Osteoblast (primary cell): ENCODE measurements around the gene BSN. TPM values are rescaled to one million over a fixed set of nuclear protein-coding genes. Genes with fewer than 3 reads are reported as not detected.

Experiments
- DNase-seq: peaks from one replicate; pipeline ENCODE4 v3.0.0; 2011; ENCODE audit warnings: low spot score, mixed read lengths; ENCODE audit not compliant: insufficient read length; ENCODE audit errors: missing footprints
- H2AFZ ChIP-seq: 2 replicates; pipeline ENCODE4 v1.6.0; 2011; ENCODE audit warnings: mild to moderate bottlenecking, low read length
- H3K27ac ChIP-seq: 2 replicates; pipeline ENCODE4 v1.5.1; 2011; ENCODE audit warnings: mild to moderate bottlenecking, low read depth, low read length, moderate library complexity
- H3K27me3 ChIP-seq: 2 replicates; pipeline ENCODE4 v1.6.0; 2012; ENCODE audit warnings: mild to moderate bottlenecking, control low read depth, inconsistent platforms, low read length, moderate library complexity; ENCODE audit not compliant: insufficient read depth
- H3K36me3 ChIP-seq: 2 replicates; pipeline ENCODE4 v1.5.1; 2011; ENCODE audit warnings: mild to moderate bottlenecking, low read length, control low read depth, moderate library complexity; ENCODE audit not compliant: insufficient read depth
- H3K4me1 ChIP-seq: 2 replicates; pipeline ENCODE4 v1.5.1; 2011; ENCODE audit warnings: mild to moderate bottlenecking, low read length, control low read depth, moderate library complexity; ENCODE audit not compliant: insufficient read depth
- H3K4me2 ChIP-seq: 2 replicates; pipeline ENCODE4 v1.6.0; 2011; ENCODE audit warnings: mild to moderate bottlenecking, low read length; ENCODE audit not compliant: insufficient read depth
- H3K4me3 ChIP-seq: fragments of 200-600 bp; sonication (generic); 3 replicates; pipeline ENCODE4 v1.5.1; 2012; ENCODE audit warnings: mild to moderate bottlenecking, low read length, inconsistent platforms; ENCODE audit not compliant: insufficient read depth
- H3K79me2 ChIP-seq: 2 replicates; pipeline ENCODE4 v1.6.0; 2012; ENCODE audit warnings: mild to moderate bottlenecking, low read length, control low read depth, inconsistent platforms; ENCODE audit not compliant: insufficient read depth
- H3K9me3 ChIP-seq: 2 replicates; pipeline ENCODE4 v1.5.1; 2011; ENCODE audit warnings: low read depth, low read length, control low read depth
- H4K20me1 ChIP-seq: 2 replicates; pipeline ENCODE4 v1.6.0; 2012; ENCODE audit warnings: mild to moderate bottlenecking, low read length, control low read depth; ENCODE audit not compliant: insufficient read depth
- CTCF ChIP-seq: IDR thresholded peaks from 2 replicates; pipeline ENCODE4 v1.5.1; 2011; ENCODE audit warnings: mild to moderate bottlenecking, low read depth, low read length, moderate library complexity; ENCODE audit errors: extremely low read depth
- total RNA-seq: library from RNA; depleted of rRNA; stranded (reverse); fragments of >200 nt; gene quantifications from 2 replicates; pipeline ENCODE4 v1.2.3, GENCODE V29; 2012

BSN gene
- total RNA-seq, 1 donor: under 0.01 TPM

GRCh38 chr3:49552087-49552486 is 2.2 kb upstream of the BSN start:
- TF ChIP-seq CTCF: no peak
- DNase-seq: no peak
- Histone ChIP-seq H3K27me3 (peaks cover 24% of the 10 kb centered on the region), H3K4me1 (peaks cover 7% of the 10 kb centered on the region), H2AFZ (no peak overlapping the region), H3K4me3 (no peak overlapping the region), H3K79me2 (no peaks in the 10 kb centered on the region), H3K4me2 (no peak overlapping the region), H3K27ac (no peak overlapping the region), H3K36me3 (no peaks in the 10 kb centered on the region), H4K20me1 (no peaks in the 10 kb centered on the region), H3K9me3 (no peaks in the 10 kb centered on the region)

GRCh38 chr3:49553324-49553691 is 969 bp upstream of the BSN start:
- no peaks in the 10 kb centered on the region for H4K20me1 ChIP-seq
- peaks cover 7% of the 10 kb centered on the region for H3K4me1 ChIP-seq
- peak overlapping the region; percentile 96 for H2AFZ ChIP-seq
- H3K27me3 ChIP-seq: peaks cover 17% of the 10 kb centered on the region
- H3K4me2 ChIP-seq: peak overlapping the region; percentile 98
- H3K27ac ChIP-seq: peak overlapping the region; percentile 56
- H3K36me3 ChIP-seq: no peaks in the 10 kb centered on the region
- no peak for TF ChIP-seq CTCF
- DNase-seq: no peak
- H3K9me3 ChIP-seq: no peaks in the 10 kb centered on the region
- H3K79me2 ChIP-seq: no peaks in the 10 kb centered on the region
- peak overlapping the region; percentile 84 for H3K4me3 ChIP-seq

- H3K36me3 ChIP-seq: no peaks in the 10 kb centered on the region
- H3K9me3 ChIP-seq: no peaks in the 10 kb centered on the region
- peaks cover 17% of the 10 kb centered on the region for H3K27me3 ChIP-seq
- H2AFZ ChIP-seq: no peak overlapping the region
- no peaks in the 10 kb centered on the region for H4K20me1 ChIP-seq
- peaks cover 7% of the 10 kb centered on the region for H3K4me1 ChIP-seq
- peak overlapping the region; percentile 68 for H3K4me2 ChIP-seq
- no peak overlapping the region for H3K27ac ChIP-seq
- H3K4me3 ChIP-seq: peak overlapping the region; percentile 58
- H3K79me2 ChIP-seq: no peaks in the 10 kb centered on the region
- TF ChIP-seq CTCF: no peak
- DNase-seq: peak; percentile 54
Observed at GRCh38 chr3:49554633-49555265, 472 bp downstream of the BSN start.

- no peak for DNase-seq
- Histone ChIP-seq H3K4me2 (no peak overlapping the region), H3K36me3 (no peaks in the 10 kb centered on the region), H3K79me2 (no peaks in the 10 kb centered on the region), H3K27me3 (peaks cover 20% of the 10 kb centered on the region), H3K9me3 (no peaks in the 10 kb centered on the region), H4K20me1 (no peaks in the 10 kb centered on the region), H3K4me3 (no peak overlapping the region), H3K27ac (no peak overlapping the region), H3K4me1 (peaks cover 7% of the 10 kb centered on the region), H2AFZ (no peak overlapping the region)
- TF ChIP-seq CTCF: no peak
Observed at GRCh38 chr3:49556500-49557275, 2.4 kb downstream of the BSN start.
